Prostate gland (tissue), 2 donors: Measurements from ENCODE around the gene PIGT. TPM values are rescaled to one million over a fixed set of nuclear protein-coding genes. Genes with fewer than 3 reads are reported as not detected.

Experiments
- DNase-seq: peaks from one replicate; pipeline ENCODE4 v3.0.0-alpha.2; 2019; ENCODE audit warnings: low spot score
- H3K27ac ChIP-seq, 2 donors: fragments of 200-600 bp; sonication (generic); 2 replicates each; pipeline ENCODE4 v1.5.1; 2017 to 2019
- H3K27me3 ChIP-seq: fragments of 200-600 bp; sonication (generic); replicated peaks from 2 replicates; pipeline ENCODE4 v1.5.1; 2019; ENCODE audit not compliant: insufficient read depth
- H3K36me3 ChIP-seq, 2 donors: fragments of 200-600 bp; sonication (generic); 1 replicate in 1 of 2; 2 replicates in 1 of 2; pipeline versions ENCODE4 v1.5.1 to v1.8.1; 2017 to 2019
- H3K4me1 ChIP-seq: fragments of 200-600 bp; sonication (generic); replicated peaks from 2 replicates; pipeline ENCODE4 v1.5.1; 2019
- H3K4me3 ChIP-seq, 2 donors: fragments of 200-600 bp; sonication (generic); 2 replicates each; pipeline ENCODE4 v1.5.1; 2017 to 2019
- H3K9me3 ChIP-seq: fragments of 200-600 bp; sonication (generic); 2 replicates; pipeline ENCODE4 v1.5.1; 2017
- CTCF ChIP-seq, 4 experiments: fragments of 200-600 bp in 2 of 4; fragments of 450-650 bp in 2 of 4; sonication (generic) in 2 of 4; IDR thresholded peaks; 1 replicate in 3 of 4; 2 replicates in 1 of 4; pipeline ENCODE4 v1.5.1; 2016 to 2019; ENCODE audit warnings: antibody characterized with exemption in 4 of 4, mild to moderate bottlenecking in 2 of 4, moderate library complexity in 2 of 4
- POLR2A ChIP-seq: fragments of 450-650 bp; IDR thresholded peaks from one replicate; pipeline ENCODE4 v1.6.1; 2016; ENCODE audit warnings: antibody characterized with exemption, mild to moderate bottlenecking
- POLR2AphosphoS5 ChIP-seq: sonication (generic); formaldehyde crosslinking; IDR thresholded peaks from one replicate; pipeline ENCODE4 v1.6.1; 2017; ENCODE audit warnings: antibody characterized with exemption
- WGBS: methylation state at CpG from one replicate; pipeline ENCODE4 v1.1.5; 2018; 5-methylcytosine and 5-hydroxymethylcytosine counted together
- intact Hi-C: fragments of 100-400 bp; cut with DNase I; formaldehyde crosslinking; loops from one replicate; pipeline ENCODE4 v1.14.2; 2022
- total RNA-seq, 2 donors: library from RNA; depleted of rRNA; stranded (reverse); fragments of >200 nt; gene quantifications; one replicate each; pipeline ENCODE4 v1.1.0, GENCODE V29; 2016

PIGT gene
- total RNA-seq, 2 donors from 2014 or later = 91.8 to 136 TPM

- TF ChIP-seq CTCF (IDR thresholded peaks at IDR 0.05) (no peak), POLR2A (no peak), POLR2AphosphoS5 (no peak)
- no peak for DNase-seq
- Histone ChIP-seq H3K4me1 (no peaks in the 10 kb centered on the region), H3K36me3 (peaks cover 6 to 8% of the 10 kb centered on the region in 2 donors), H3K27me3 (no peaks in the 10 kb centered on the region), H3K4me3 (no peak overlapping the region), H3K9me3 (no peaks in the 10 kb centered on the region), H3K27ac (no peak overlapping the region)
- intact Hi-C loops = no loop called here
- 73% methylated on average over 6 of the region's 6 CpGs for WGBS
Observed at GRCh38 chr20:45368221-45368980, 47.5 kb upstream of the PIGT start.

GRCh38 chr20:45370571-45371160 lies 45.3 kb upstream of the PIGT start:
- H3K27me3 ChIP-seq = no peaks in the 10 kb centered on the region
- H3K9me3 ChIP-seq = no peaks in the 10 kb centered on the region
- WGBS = 87% methylated on average over 3 of the region's 3 CpGs
- H3K4me1 ChIP-seq = no peaks in the 10 kb centered on the region
- H3K4me3 ChIP-seq = no peak overlapping the region
- intact Hi-C loops = loop anchor here (5.0 kb wide), 2 partner anchors 37 to 53 kb away; partner anchors contain the start of gene DBNDD2
- DNase-seq = no peak
- no peak overlapping the region for H3K27ac ChIP-seq
- H3K36me3 ChIP-seq = peaks cover 6 to 8% of the 10 kb centered on the region in 2 donors
- no peak for TF ChIP-seq CTCF (IDR thresholded peaks at IDR 0.05)
- TF ChIP-seq POLR2A = no peak
- TF ChIP-seq POLR2AphosphoS5 = no peak

- no peaks in the 10 kb centered on the region for H3K27me3 ChIP-seq
- no peaks in the 10 kb centered on the region for H3K9me3 ChIP-seq
- no peak overlapping the region for H3K4me3 ChIP-seq
- H3K36me3 ChIP-seq = peaks cover under 1 to 5% of the 10 kb centered on the region in 2 donors
- H3K4me1 ChIP-seq = no peaks in the 10 kb centered on the region
- DNase-seq = no peak
- intact Hi-C loops = loop anchor here (5.0 kb wide), 2 partner anchors 35 to 55 kb away; partner anchors contain the start of gene DBNDD2
- no peak for TF ChIP-seq POLR2A
- no peak for TF ChIP-seq POLR2AphosphoS5
- no peak for TF ChIP-seq CTCF (IDR thresholded peaks at IDR 0.05)
- 84% methylated on average over 10 of the region's 10 CpGs for WGBS
- no peak overlapping the region for H3K27ac ChIP-seq
Observed at GRCh38 chr20:45372241-45372640, 43.7 kb upstream of the PIGT start.

- Histone ChIP-seq H3K27me3 (no peaks in the 10 kb centered on the region), H3K27ac (peak overlapping the region; percentile 48 to 62), H3K36me3 (no peaks in the 10 kb centered on the region), H3K9me3 (no peaks in the 10 kb centered on the region), H3K4me3 (peak overlapping the region in 1 of 2 donors; percentile 33), H3K4me1 (no peaks in the 10 kb centered on the region)
- no peak for TF ChIP-seq CTCF (IDR thresholded peaks at IDR 0.05)
- TF ChIP-seq POLR2AphosphoS5 = no peak
- TF ChIP-seq POLR2A = no peak
- DNase-seq = no peak
- intact Hi-C loops = loop anchor here (5.0 kb wide), 2 partner anchors 35 to 55 kb away; partner anchors contain the start of gene DBNDD2
- WGBS = 43% methylated on average over 30 of the region's 30 CpGs
Observed at GRCh38 chr20:45372646-45373352, 43.1 kb upstream of the PIGT start.
